AG09319 (cell line): ENCODE data around the gene GNAQ.

Source experiments
- DNase-seq: peaks from one replicate; pipeline ENCODE4 v3.0.0-alpha.2; 2010; ENCODE audit warnings: low read depth; ENCODE audit errors: extremely low read depth
- CTCF ChIP-seq: IDR thresholded peaks from 2 replicates; pipeline ENCODE4 v1.5.1; 2011; ENCODE audit warnings: low read depth, mild to moderate bottlenecking, inconsistent platforms, low read length, moderate library complexity

The GNAQ gene

GRCh38 chr9:77961541-77961940 is 70.1 kb downstream of the GNAQ start:
- no peak for TF ChIP-seq CTCF
- no peak for DNase-seq

GRCh38 chr9:77960356-77961153 is 71.1 kb downstream of the GNAQ start:
- DNase-seq: no peak
- TF ChIP-seq CTCF: no peak

- DNase-seq: no peak
- no peak for TF ChIP-seq CTCF
Observed at GRCh38 chr9:77959803-77960202, 71.8 kb downstream of the GNAQ start.

- no peak for DNase-seq
- TF ChIP-seq CTCF: no peak
Observed at GRCh38 chr9:77957652-77958051, 74.0 kb downstream of the GNAQ start.

GRCh38 chr9:77956555-77956954 is 75.1 kb downstream of the GNAQ start:
- TF ChIP-seq CTCF: no peak
- DNase-seq: no peak

- no peak for TF ChIP-seq CTCF
- no peak for DNase-seq
Observed at GRCh38 chr9:77954666-77955015, 77.0 kb downstream of the GNAQ start.

- no peak for TF ChIP-seq CTCF
- no peak for DNase-seq
Observed at GRCh38 chr9:77954013-77954665, 77.5 kb downstream of the GNAQ start.
